GM21390 (cell line): ENCODE data around the gene TTC27.
"Not testable (repeated sequence)": the region's sequence is repeated elsewhere in the genome, so short reads cannot be mapped to it uniquely, and the experiment has no call there.

ENCODE experiments used
- ATAC-seq: cut with Tn5 transposase; IDR thresholded peaks from one replicate; pipeline ENCODE4 v1.9.1; 2021; ENCODE audit not compliant: unreplicated experiment

Gene TTC27

GRCh38 chr2:32627814-32628579 lies at the start of gene TTC27:
Gene TTC27, plus strand, starts transcription at chr2:32628050. Its CDS starts 243 bp downstream, at chr2:32628293.
- peak; percentile 99 for ATAC-seq

- ATAC-seq: no peak
Observed at GRCh38 chr2:32591669-32592463, 36.0 kb upstream of the TTC27 start.

GRCh38 chr2:32594573-32594972 lies 33.3 kb upstream of the TTC27 start:
- ATAC-seq: no peak

- ATAC-seq: no peak
Observed at GRCh38 chr2:32611366-32611765, 16.5 kb upstream of the TTC27 start.

GRCh38 chr2:32611771-32612170 lies 16.1 kb upstream of the TTC27 start:
- ATAC-seq: no peak

GRCh38 chr2:32614084-32614483 lies 13.8 kb upstream of the TTC27 start:
- no peak for ATAC-seq

GRCh38 chr2:32617599-32618189 lies 10.2 kb upstream of the TTC27 start:
- no peak for ATAC-seq

- no peak for ATAC-seq
Observed at GRCh38 chr2:32622570-32623310, 5.1 kb upstream of the TTC27 start.

- no peak for ATAC-seq
Observed at GRCh38 chr2:32623311-32623706, 4.5 kb upstream of the TTC27 start.

- ATAC-seq: no peak
Observed at GRCh38 chr2:32624812-32625211, 3.0 kb upstream of the TTC27 start.

- no peak for ATAC-seq
Observed at GRCh38 chr2:32626639-32627221, 1.1 kb upstream of the TTC27 start.

GRCh38 chr2:32627441-32627813 lies 423 bp upstream of the TTC27 start:
- ATAC-seq: peak; percentile 41

- ATAC-seq: no peak
Observed at GRCh38 chr2:32632089-32632488, 4.2 kb downstream of the TTC27 start.

GRCh38 chr2:32633040-32633439 lies 5.2 kb downstream of the TTC27 start:
- ATAC-seq: no peak

- not testable (repeated sequence) for ATAC-seq
Observed at GRCh38 chr2:32638548-32638947, 10.7 kb downstream of the TTC27 start.

- ATAC-seq: no peak
Observed at GRCh38 chr2:32641180-32641579, 13.3 kb downstream of the TTC27 start.

GRCh38 chr2:32647180-32647651 lies 19.4 kb downstream of the TTC27 start:
- ATAC-seq: no peak

- no peak for ATAC-seq
Observed at GRCh38 chr2:32652555-32653209, 24.8 kb downstream of the TTC27 start.

GRCh38 chr2:32656069-32656468 lies 28.2 kb downstream of the TTC27 start:
- no peak for ATAC-seq

- ATAC-seq: no peak
Observed at GRCh38 chr2:32663864-32664263, 36.0 kb downstream of the TTC27 start.
